GM19324 (cell line): ENCODE measurements around the gene GJB4.
"Not testable (repeated sequence)": the region's sequence is repeated elsewhere in the genome, so short reads cannot be mapped to it uniquely, and the experiment has no call there.

Source experiments
- ATAC-seq: cut with Tn5 transposase; IDR thresholded peaks from one replicate; pipeline ENCODE4 v1.9.1; 2021; ENCODE audit warnings: mild to moderate bottlenecking, moderate library complexity; ENCODE audit not compliant: unreplicated experiment, low FRiP score

The GJB4 gene

DNA sequence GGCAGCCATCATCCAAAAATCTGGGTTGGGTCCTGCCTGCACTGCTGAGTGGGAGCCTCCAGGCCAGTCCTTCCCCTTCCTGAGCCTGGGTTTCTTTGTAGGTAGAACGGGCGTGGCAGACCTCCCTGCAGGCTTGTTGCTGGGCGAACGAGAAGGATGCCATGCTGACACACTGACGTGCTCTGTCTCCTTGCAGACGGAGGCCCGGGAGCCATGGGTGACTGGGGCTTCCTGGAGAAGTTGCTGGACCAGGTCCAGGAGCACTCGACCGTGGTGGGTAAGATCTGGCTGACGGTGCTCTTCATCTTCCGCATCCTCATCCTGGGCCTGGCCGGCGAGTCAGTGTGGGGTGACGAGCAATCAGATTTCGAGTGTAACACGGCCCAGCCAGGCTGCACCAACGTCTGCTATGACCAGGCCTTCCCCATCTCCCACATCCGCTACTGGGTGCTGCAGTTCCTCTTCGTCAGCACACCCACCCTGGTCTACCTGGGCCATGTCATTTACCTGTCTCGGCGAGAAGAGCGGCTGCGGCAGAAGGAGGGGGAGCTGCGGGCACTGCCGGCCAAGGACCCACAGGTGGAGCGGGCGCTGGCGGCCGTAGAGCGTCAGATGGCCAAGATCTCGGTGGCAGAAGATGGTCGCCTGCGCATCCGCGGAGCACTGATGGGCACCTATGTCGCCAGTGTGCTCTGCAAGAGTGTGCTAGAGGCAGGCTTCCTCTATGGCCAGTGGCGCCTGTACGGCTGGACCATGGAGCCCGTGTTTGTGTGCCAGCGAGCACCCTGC lies 34.7 kb downstream of the GJB4 start:
- ATAC-seq = no peak

DNA sequence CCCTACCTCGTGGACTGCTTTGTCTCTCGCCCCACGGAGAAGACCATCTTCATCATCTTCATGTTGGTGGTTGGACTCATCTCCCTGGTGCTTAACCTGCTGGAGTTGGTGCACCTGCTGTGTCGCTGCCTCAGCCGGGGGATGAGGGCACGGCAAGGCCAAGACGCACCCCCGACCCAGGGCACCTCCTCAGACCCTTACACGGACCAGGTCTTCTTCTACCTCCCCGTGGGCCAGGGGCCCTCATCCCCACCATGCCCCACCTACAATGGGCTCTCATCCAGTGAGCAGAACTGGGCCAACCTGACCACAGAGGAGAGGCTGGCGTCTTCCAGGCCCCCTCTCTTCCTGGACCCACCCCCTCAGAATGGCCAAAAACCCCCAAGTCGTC lies 35.2 kb downstream of the GJB4 start:
- no peak for ATAC-seq

DNA sequence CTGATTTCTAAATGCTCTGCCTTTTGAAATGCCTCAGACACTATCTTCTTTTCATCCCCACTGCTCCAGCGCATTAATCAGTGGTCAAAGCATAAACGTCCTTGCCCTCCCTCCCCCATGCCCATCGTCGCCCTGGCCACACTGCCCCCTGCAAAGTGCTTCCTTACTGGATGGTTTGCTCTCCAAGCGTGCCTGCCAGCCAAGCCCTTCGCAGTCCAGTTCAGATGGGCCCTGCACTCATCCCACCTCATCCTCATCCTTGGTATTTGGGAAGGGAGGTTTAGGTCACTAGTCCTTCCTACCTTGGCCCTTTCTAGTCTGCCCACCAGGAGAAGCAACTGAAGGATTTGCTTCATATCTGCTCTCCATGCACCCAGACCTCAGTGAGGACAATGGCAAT lies 36.4 kb downstream of the GJB4 start:
- ATAC-seq = no peak

DNA sequence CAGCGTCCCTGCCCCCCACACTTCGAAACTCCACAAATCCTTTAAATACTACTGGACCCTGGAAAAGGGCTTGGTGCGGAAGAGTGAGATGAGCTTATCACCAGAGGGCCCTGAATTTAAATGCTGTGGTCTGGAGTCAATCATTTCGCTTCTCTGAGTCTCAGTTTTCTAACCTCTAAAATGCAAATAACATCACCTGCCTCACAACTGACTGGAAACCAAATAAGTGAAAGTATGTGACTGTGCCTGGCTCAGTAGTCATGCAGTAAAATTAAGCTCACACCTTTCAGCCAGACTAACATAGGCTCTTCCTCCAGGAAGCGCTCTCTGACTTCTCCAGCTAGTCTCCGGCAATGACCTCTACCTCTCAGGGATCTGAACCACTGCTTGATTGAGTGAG lies 37.5 kb downstream of the GJB4 start:
- ATAC-seq = no peak

GRCh38 chr1:34800214-34800613 lies 40.7 kb downstream of the GJB4 start:
- ATAC-seq = no peak

- ATAC-seq = no peak
These were observed 44.2 kb downstream of the GJB4 start for GRCh38 chr1:34803770-34804169.

- ATAC-seq = no peak
These were observed 46.9 kb downstream of the GJB4 start for GRCh38 chr1:34806396-34806795.

DNA sequence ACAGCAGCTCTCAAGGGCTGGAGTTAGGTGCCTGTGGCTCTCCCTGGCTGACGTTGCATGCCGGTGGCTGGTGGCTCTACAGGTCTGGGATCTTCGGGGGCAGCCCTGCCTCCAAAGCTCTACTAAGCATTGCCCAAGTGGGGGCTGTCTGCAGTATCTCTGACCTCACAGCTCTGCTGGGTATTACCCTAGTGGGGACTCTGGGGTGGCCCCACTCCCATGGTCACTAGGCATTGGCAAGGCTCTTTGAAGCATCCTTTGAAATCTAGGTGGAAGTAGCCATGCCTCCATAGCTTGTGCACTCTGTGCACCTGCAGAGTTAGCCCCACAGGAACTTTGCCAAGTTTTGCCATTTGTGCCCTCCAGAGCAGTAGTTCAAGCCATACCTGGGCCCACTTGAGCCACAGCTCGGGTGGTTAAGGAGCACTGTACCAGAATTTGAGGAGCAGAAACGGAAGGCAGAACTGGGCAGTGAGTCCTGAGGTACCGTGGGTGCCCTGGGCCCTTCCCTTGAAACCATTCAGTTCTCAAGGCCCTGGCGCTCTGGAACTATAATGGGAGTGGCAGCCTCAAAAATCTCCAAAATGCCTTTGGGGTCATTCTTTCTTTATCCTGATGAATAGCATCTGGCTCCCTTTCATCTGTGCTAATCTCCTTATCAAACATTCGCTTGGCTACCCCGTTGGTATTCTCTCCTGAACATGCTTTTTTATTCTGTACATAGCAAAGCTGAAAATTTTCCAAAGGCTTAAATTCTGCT lies 48.7 kb downstream of the GJB4 start:
- no peak for ATAC-seq

- ATAC-seq = not testable (repeated sequence)
These were observed 51.2 kb downstream of the GJB4 start for GRCh38 chr1:34810781-34811180.
